Measurements from ENCODE around the gene ANKRD33B.
"Not testable (repeated sequence)": the region's sequence is repeated elsewhere in the genome, so short reads cannot be mapped to it uniquely, and the experiment has no call there.

The ANKRD33B gene

GRCh38 chr5:10545084-10545483 lies 18.8 kb upstream of the ANKRD33B start:
- no peak for TF ChIP-seq Cebpa-rat (IDR thresholded peaks at IDR 0.05)
- no peaks in the 10 kb centered on the region for H3K27me3 ChIP-seq

GRCh38 chr5:10546186-10546585 lies 17.7 kb upstream of the ANKRD33B start:
- Histone ChIP-seq H3K4me3 (no peak overlapping the region), H3K4me2 (no peak overlapping the region)

More at GRCh38 chr5:10545084-10545483, 18.8 kb upstream of the ANKRD33B start:
- no peak overlapping the region for H3K4me3 ChIP-seq
- 0 out of 2 replicates have a peak, but pooled peaks cover 4% of the 10 kb centered on the region for H3K9me3 ChIP-seq
- no peak overlapping the region for H3K9ac ChIP-seq
- no peaks in the 10 kb centered on the region for H3K36me3 ChIP-seq
- H4K20me1 ChIP-seq, result no peaks in the 10 kb centered on the region
- no peak overlapping the region for H3K4me2 ChIP-seq
- no peak overlapping the region for H3K27ac ChIP-seq
- H3K4me1 ChIP-seq, result no peaks in the 10 kb centered on the region

GRCh38 chr5:10548418-10549122 lies 15.3 kb upstream of the ANKRD33B start:
- H3K4me2 ChIP-seq, result no peak overlapping the region
- no peaks in the 10 kb centered on the region for H4K20me1 ChIP-seq
- H3K27ac ChIP-seq, result no peak overlapping the region
- no peak for TF ChIP-seq Cebpa-rat (IDR thresholded peaks at IDR 0.05)
- H3K4me1 ChIP-seq, result peaks cover 13% of the 10 kb centered on the region
- H3K9me3 ChIP-seq, result 0 out of 2 replicates have a peak, but pooled peaks cover 4% of the 10 kb centered on the region
- no peak overlapping the region for H3K9ac ChIP-seq
- H3K4me3 ChIP-seq, result no peak overlapping the region
- no peaks in the 10 kb centered on the region for H3K36me3 ChIP-seq
- H3K27me3 ChIP-seq, result no peaks in the 10 kb centered on the region

More at GRCh38 chr5:10546186-10546585, 17.7 kb upstream of the ANKRD33B start:
- H3K27me3 ChIP-seq, result no peaks in the 10 kb centered on the region
- H4K20me1 ChIP-seq, result no peaks in the 10 kb centered on the region
- no peaks in the 10 kb centered on the region for H3K36me3 ChIP-seq
- H3K9me3 ChIP-seq, result 0 out of 2 replicates have a peak, but pooled peaks cover 4% of the 10 kb centered on the region
- no peak for TF ChIP-seq Cebpa-rat (IDR thresholded peaks at IDR 0.05)
- H3K27ac ChIP-seq, result no peak overlapping the region
- no peak overlapping the region for H3K9ac ChIP-seq
- H3K4me1 ChIP-seq, result no peaks in the 10 kb centered on the region

- H3K4me1 ChIP-seq, result peaks cover 15% of the 10 kb centered on the region
- not testable (repeated sequence) for H3K27me3 ChIP-seq, H4K20me1 ChIP-seq, H3K9ac ChIP-seq, H3K4me3 ChIP-seq, H3K4me2 ChIP-seq, H3K27ac ChIP-seq, H3K36me3 ChIP-seq, H3K9me3 ChIP-seq
Observed at GRCh38 chr5:10549123-10549514, 14.8 kb upstream of the ANKRD33B start.

GRCh38 chr5:10550222-10550995 lies 13.5 kb upstream of the ANKRD33B start:
- Histone ChIP-seq H3K9ac (no peak overlapping the region), H3K9me3 (0 out of 2 replicates have a peak, but pooled peaks cover 4% of the 10 kb centered on the region), H3K27ac (no peak overlapping the region), H3K27me3 (no peaks in the 10 kb centered on the region), H3K4me1 (peaks cover 15% of the 10 kb centered on the region), H3K4me3 (no peak overlapping the region), H3K36me3 (no peaks in the 10 kb centered on the region), H3K4me2 (no peak overlapping the region), H4K20me1 (no peaks in the 10 kb centered on the region)
- no peak for TF ChIP-seq Cebpa-rat (IDR thresholded peaks at IDR 0.05)

GRCh38 chr5:10551782-10552138 lies 12.1 kb upstream of the ANKRD33B start:
- peaks cover 20% of the 10 kb centered on the region for H3K4me1 ChIP-seq
- no peaks in the 10 kb centered on the region for H4K20me1 ChIP-seq
- H3K27me3 ChIP-seq, result no peaks in the 10 kb centered on the region
- TF ChIP-seq Cebpa-rat (IDR thresholded peaks at IDR 0.05), result no peak
- no peak overlapping the region for H3K27ac ChIP-seq
- H3K9me3 ChIP-seq, result 0 out of 2 replicates have a peak, but pooled peaks cover 4% of the 10 kb centered on the region
- no peak overlapping the region for H3K4me2 ChIP-seq
- no peaks in the 10 kb centered on the region for H3K36me3 ChIP-seq
- H3K4me3 ChIP-seq, result no peak overlapping the region
- H3K9ac ChIP-seq, result no peak overlapping the region

GRCh38 chr5:10552183-10553143 lies 11.4 kb upstream of the ANKRD33B start:
- H3K4me3 ChIP-seq, result no peak overlapping the region
- no peaks in the 10 kb centered on the region for H3K27me3 ChIP-seq
- peak overlapping the region; percentile 54 for H3K4me2 ChIP-seq
- H3K9ac ChIP-seq, result no peak overlapping the region
- H3K4me1 ChIP-seq, result peaks cover 27% of the 10 kb centered on the region
- 0 out of 2 replicates have a peak, but pooled peaks cover 4% of the 10 kb centered on the region for H3K9me3 ChIP-seq
- TF ChIP-seq Cebpa-rat (IDR thresholded peaks at IDR 0.05), result no peak
- 0 out of 2 replicates have a peak overlapping the region, but pooled peaks have one; percentile 4 for H3K27ac ChIP-seq
- no peaks in the 10 kb centered on the region for H4K20me1 ChIP-seq
- H3K36me3 ChIP-seq, result no peaks in the 10 kb centered on the region

GRCh38 chr5:10553476-10553875 lies 10.4 kb upstream of the ANKRD33B start:
- Histone ChIP-seq H3K4me3 (no peak overlapping the region), H3K9ac (no peak overlapping the region), H3K4me1 (peaks cover 36% of the 10 kb centered on the region), H4K20me1 (no peaks in the 10 kb centered on the region), H3K36me3 (no peaks in the 10 kb centered on the region), H3K9me3 (0 out of 2 replicates have a peak, but pooled peaks cover 4% of the 10 kb centered on the region), H3K4me2 (0 out of 2 replicates have a peak overlapping the region, but pooled peaks have one; percentile 54), H3K27ac (no peak overlapping the region; the same call in 1 of the 2 replicates), H3K27me3 (no peaks in the 10 kb centered on the region)
- TF ChIP-seq Cebpa-rat (IDR thresholded peaks at IDR 0.05), result no peak

- no peaks in the 10 kb centered on the region for H3K9me3 ChIP-seq
- H3K27me3 ChIP-seq, result no peaks in the 10 kb centered on the region
- H3K9ac ChIP-seq, result no peak overlapping the region
Observed at GRCh38 chr5:10555277-10555684, 8.6 kb upstream of the ANKRD33B start.

More at GRCh38 chr5:10555277-10555684, 8.6 kb upstream of the ANKRD33B start:
- H3K4me1 ChIP-seq, result peaks cover 36% of the 10 kb centered on the region
- H3K4me3 ChIP-seq, result no peak overlapping the region
- no peaks in the 10 kb centered on the region for H3K36me3 ChIP-seq
- no peaks in the 10 kb centered on the region for H4K20me1 ChIP-seq
- no peak for TF ChIP-seq Cebpa-rat (IDR thresholded peaks at IDR 0.05)
- no peak overlapping the region for H3K27ac ChIP-seq
- H3K4me2 ChIP-seq, result no peak overlapping the region

All from BLaER1 (cell line).